ENCODE measurements around the gene NAA30. TPM values are rescaled to one million over a fixed set of nuclear protein-coding genes. Genes with fewer than 3 reads are reported as not detected.

The NAA30 gene
- total and polyA plus RNA-seq, 2 of the 8 experiments (the other 6 are each of a cell fraction or from before 2014, with no cell fraction given): 4.2 to 21.9 TPM

GRCh38 chr14:57417228-57417627 is 26.8 kb downstream of the NAA30 start:
- H2BK120ac ChIP-seq (replicated peaks; ENCODE audit: low read depth, low read length): no peak overlapping the region
- no peak overlapping the region for H3K4ac ChIP-seq (replicated peaks; ENCODE audit: insufficient read length, low read depth, low read length)
- no peak overlapping the region for H3K4me3 ChIP-seq (ENCODE audit: extremely low read depth in 1 of 4, insufficient read depth in 2 of 4, low read depth in 3 of 4, low read length in 4 of 4)
- no peaks in the 10 kb centered on the region for H3K36me3 ChIP-seq (ENCODE audit: control insufficient read depth in 2 of 4, insufficient read depth in 4 of 4, low read length in 3 of 4)
- no peaks in the 10 kb centered on the region for H3K27me3 ChIP-seq (replicated peaks in 1 of 4; ENCODE audit: control insufficient read depth in 3 of 4, extremely low read depth in 1 of 4, insufficient read depth in 3 of 4, low read length in 3 of 4)
- H3K9ac ChIP-seq (replicated peaks in 1 of 4; ENCODE audit: extremely low read depth in 1 of 4, low read depth in 3 of 4, low read length in 3 of 4): no peak overlapping the region
- H3K23ac ChIP-seq (ENCODE audit: insufficient read length): no peak overlapping the region
- ChIA-PET POLR2A (ENCODE audit: partially characterized antibody) (no interaction called here), CTCF (ENCODE audit: partially characterized antibody) (no interaction called here)
- H2BK12ac ChIP-seq (ENCODE audit: low read depth, low read length): no peak overlapping the region
- no peaks in the 10 kb centered on the region for H4K20me1 ChIP-seq (replicated peaks in 1 of 2; ENCODE audit: control insufficient read depth in 1 of 2, insufficient read depth in 2 of 2, low read length in 2 of 2)
- no peak overlapping the region for H2BK15ac ChIP-seq (ENCODE audit: low read length)
- no peak overlapping the region for H4K8ac ChIP-seq (ENCODE audit: extremely low read depth, insufficient read depth, low read length)
- no peak overlapping the region for H3K18ac ChIP-seq (ENCODE audit: extremely low read depth, low read length)
- H3K9me3 ChIP-seq (ENCODE audit: insufficient read depth in 2 of 2, low read depth in 1 of 2, low read length in 1 of 2): no peaks in the 10 kb centered on the region
- H2BK5ac ChIP-seq (ENCODE audit: low read depth, low read length): no peak overlapping the region
- H3K23me2 ChIP-seq (ENCODE audit: low read depth, low read length): no peaks in the 10 kb centered on the region
- no peak overlapping the region for H4K91ac ChIP-seq (replicated peaks; ENCODE audit: insufficient read length, low read length)
- H2AK5ac ChIP-seq (ENCODE audit: low read depth, low read length): no peak overlapping the region
- H3K79me2 ChIP-seq (ENCODE audit: control insufficient read depth in 1 of 2, insufficient read depth in 2 of 2, low read length in 2 of 2): no peaks in the 10 kb centered on the region
- no peak for DNase-seq (ENCODE audit: low read depth in 1 of 2, low spot score in 2 of 2)
- no peak overlapping the region for H2AFZ ChIP-seq (ENCODE audit: low read length)
- no peak overlapping the region for H3K14ac ChIP-seq (ENCODE audit: insufficient read length)
- no peak overlapping the region for H2BK20ac ChIP-seq (ENCODE audit: low read length)
- H3K79me1 ChIP-seq (ENCODE audit: low read depth, low read length): no peaks in the 10 kb centered on the region
- H3K27ac ChIP-seq (ENCODE audit: low read depth, low read length): no peak overlapping the region
- no peak overlapping the region for H4K5ac ChIP-seq (ENCODE audit: insufficient read length, low read depth, low read length)
- H3K56ac ChIP-seq (replicated peaks; ENCODE audit: insufficient read length, low read depth, low read length): no peak overlapping the region
- no peaks in the 10 kb centered on the region for H3K4me1 ChIP-seq (replicated peaks in 1 of 4; ENCODE audit: control insufficient read depth in 3 of 4, insufficient read depth in 4 of 4, low read length in 3 of 4)
- 77% methylated on average over 1 of the region's 1 CpG; no CpG with 5 or more reads in 1 of the 2 experiments for WGBS, 2 experiments (ENCODE audit: extremely low coverage in 1 of 2, insufficient coverage in 1 of 2, insufficient read length in 1 of 2, insufficient replicate concordance in 2 of 2, low coverage in 1 of 2, low lambda C conversion rate in 2 of 2, missing lambda C conversion rate in 1 of 2)
- no peak for FAIRE-seq
- no peak overlapping the region for H3K4me2 ChIP-seq (ENCODE audit: insufficient read depth in 1 of 2, low read depth in 2 of 2, low read length in 2 of 2)
- no peak for TF ChIP-seq CHD7 (IDR thresholded peaks at IDR 0.05; ENCODE audit: insufficient replicate concordance, low read length)

Measured in H1 (cell line).